Upper lobe of left lung (tissue), 6 donors: Measurements from ENCODE around the gene PHF2. TPM values are rescaled to one million over a fixed set of nuclear protein-coding genes. Genes with fewer than 3 reads are reported as not detected.

Source experiments
- ATAC-seq, 2 donors: fragments of 200-7000 bp; cut with Tn5 transposase; one replicate each; pipeline ENCODE4 v1.9.1; 2022; ENCODE audit warnings: mild to moderate bottlenecking in 2 of 2, moderate library complexity in 2 of 2; ENCODE audit not compliant: low FRiP score in 2 of 2
- DNase-seq, 2 donors: peaks; one replicate each; pipeline ENCODE4 v3.0.0-alpha.2; 2019 to 2020
- H3K27ac ChIP-seq, 4 donors: fragments of 200-600 bp; sonication (generic); one replicate each; pipeline ENCODE4 v1.5.1; 2016 to 2019
- H3K27me3 ChIP-seq, 4 donors: fragments of 200-600 bp; sonication (generic); one replicate each; pipeline ENCODE4 v1.5.1; 2017 to 2019
- H3K36me3 ChIP-seq, 4 donors: fragments of 200-600 bp; sonication (generic); one replicate each; pipeline ENCODE4 v1.5.1; 2016 to 2019
- H3K4me1 ChIP-seq, 4 donors: fragments of 200-600 bp; sonication (generic); one replicate each; pipeline ENCODE4 v1.5.1; 2018 to 2019
- H3K4me3 ChIP-seq, 4 donors: fragments of 200-600 bp; sonication (generic); one replicate each; pipeline ENCODE4 v1.5.1; 2017 to 2019; ENCODE audit warnings: mild to moderate bottlenecking in 2 of 4, moderate library complexity in 1 of 4
- H3K9me3 ChIP-seq, 4 donors: fragments of 200-600 bp; sonication (generic); one replicate each; pipeline ENCODE4 v1.5.1; 2018 to 2019
- CTCF ChIP-seq, 6 experiments: fragments of 450-650 bp in 4 of 6; fragments of 200-600 bp in 2 of 6; sonication (generic) in 2 of 6; IDR thresholded peaks; one replicate each; pipeline ENCODE4 v1.5.1; 2016 to 2019; ENCODE audit warnings: antibody characterized with exemption in 6 of 6
- EP300 ChIP-seq, 4 donors: sonication (generic); formaldehyde crosslinking; IDR thresholded peaks; one replicate each; pipeline ENCODE4 v1.5.1; 2017; ENCODE audit warnings: antibody characterized with exemption in 4 of 4, control low read depth in 2 of 4
- POLR2A ChIP-seq, 4 donors: fragments of 450-650 bp; IDR thresholded peaks; one replicate each; pipeline ENCODE4 v1.5.1; 2016 to 2017; ENCODE audit warnings: antibody characterized with exemption in 4 of 4, mild to moderate bottlenecking in 2 of 4
- POLR2AphosphoS5 ChIP-seq, 2 donors: sonication (generic); formaldehyde crosslinking; IDR thresholded peaks; one replicate each; pipeline ENCODE4 v1.5.1; 2017; ENCODE audit warnings: antibody characterized with exemption in 2 of 2
- WGBS, 2 donors: methylation state at CpG; one replicate each; pipeline ENCODE4 v1.1.5; 2017 to 2018; 5-methylcytosine and 5-hydroxymethylcytosine counted together
- total RNA-seq, 6 donors: library from RNA; depleted of rRNA in 4 of 6; stranded (reverse); fragments of >200 nt in 4 of 6; gene quantifications; one replicate each; pipeline versions ENCODE4 v1.1.0 to v1.2.1, GENCODE V29; 2016 to 2021
- donor health status: DM: no; HTN: no; CAD: no; lungs with moderate emphysema.
- donor health status: DM: no; HTN: yes; CAD: no; lungs with severe emphysema.

Gene PHF2
- total RNA-seq, 6 donors from 2014 or later = 33.6 to 41.7 (median 37.9) TPM

DNA sequence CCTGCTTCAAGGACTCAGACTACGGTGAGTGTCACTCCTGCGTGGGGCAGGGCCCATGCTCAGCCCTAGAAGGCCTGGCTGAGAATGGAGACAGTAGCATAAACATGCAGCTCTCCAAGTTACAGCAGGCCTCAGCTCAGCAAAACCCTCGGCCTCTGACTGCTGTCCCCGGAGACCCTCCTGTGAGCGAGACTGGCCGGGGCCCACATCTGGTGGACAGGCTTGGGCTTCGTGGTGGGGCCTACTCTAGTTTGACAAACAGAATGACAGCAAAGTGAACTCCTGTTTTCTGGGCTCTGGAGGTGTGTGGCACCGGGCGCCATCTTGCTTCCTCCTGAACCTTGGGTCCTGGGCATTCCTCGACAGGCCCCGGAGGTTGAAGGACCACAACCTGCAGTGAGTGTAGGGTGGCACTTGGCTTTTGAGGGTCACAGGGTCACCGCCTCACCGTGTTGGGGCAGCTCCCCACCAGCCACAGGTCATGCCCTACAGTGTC lies 97.5 kb downstream of the PHF2 start:
- Histone ChIP-seq H3K36me3 (peaks cover 0 to 60% (median 52%) of the 10 kb centered on the region in 4 donors), H3K4me1 (no peaks in the 10 kb centered on the region), H3K27me3 (no peaks in the 10 kb centered on the region), H3K4me3 (no peak overlapping the region), H3K9me3 (no peaks in the 10 kb centered on the region), H3K27ac (no peak overlapping the region)
- DNase-seq (no peak), ATAC-seq (no peak)
- TF ChIP-seq CTCF (IDR thresholded peaks at IDR 0.05) = no peak
- TF ChIP-seq EP300 (IDR thresholded peaks at IDR 0.05) = no peak
- no peak for TF ChIP-seq POLR2AphosphoS5 (IDR thresholded peaks at IDR 0.05)
- no peak for TF ChIP-seq POLR2A (IDR thresholded peaks at IDR 0.05)
- 88 to 93% methylated on average over 2 to 13 of the region's 13 CpGs for WGBS, 2 donors

- WGBS, 2 donors = 94 to 95% methylated on average over 13 to 14 of the region's 14 CpGs
- no peaks in the 10 kb centered on the region for H3K4me1 ChIP-seq
- H3K27ac ChIP-seq = no peak overlapping the region
- no peaks in the 10 kb centered on the region for H3K27me3 ChIP-seq
- H3K36me3 ChIP-seq = peaks cover 0 to 60% (median 52%) of the 10 kb centered on the region in 4 donors
- no peak for TF ChIP-seq POLR2AphosphoS5 (IDR thresholded peaks at IDR 0.05)
- no peak for TF ChIP-seq CTCF (IDR thresholded peaks at IDR 0.05)
- TF ChIP-seq POLR2A (IDR thresholded peaks at IDR 0.05) = no peak
- no peak for TF ChIP-seq EP300 (IDR thresholded peaks at IDR 0.05)
- no peak for ATAC-seq
- DNase-seq = no peak
- no peak overlapping the region for H3K4me3 ChIP-seq
- no peaks in the 10 kb centered on the region for H3K9me3 ChIP-seq
Measured at GRCh38 chr9:93674580-93675335, 98.4 kb downstream of the PHF2 start.

DNA sequence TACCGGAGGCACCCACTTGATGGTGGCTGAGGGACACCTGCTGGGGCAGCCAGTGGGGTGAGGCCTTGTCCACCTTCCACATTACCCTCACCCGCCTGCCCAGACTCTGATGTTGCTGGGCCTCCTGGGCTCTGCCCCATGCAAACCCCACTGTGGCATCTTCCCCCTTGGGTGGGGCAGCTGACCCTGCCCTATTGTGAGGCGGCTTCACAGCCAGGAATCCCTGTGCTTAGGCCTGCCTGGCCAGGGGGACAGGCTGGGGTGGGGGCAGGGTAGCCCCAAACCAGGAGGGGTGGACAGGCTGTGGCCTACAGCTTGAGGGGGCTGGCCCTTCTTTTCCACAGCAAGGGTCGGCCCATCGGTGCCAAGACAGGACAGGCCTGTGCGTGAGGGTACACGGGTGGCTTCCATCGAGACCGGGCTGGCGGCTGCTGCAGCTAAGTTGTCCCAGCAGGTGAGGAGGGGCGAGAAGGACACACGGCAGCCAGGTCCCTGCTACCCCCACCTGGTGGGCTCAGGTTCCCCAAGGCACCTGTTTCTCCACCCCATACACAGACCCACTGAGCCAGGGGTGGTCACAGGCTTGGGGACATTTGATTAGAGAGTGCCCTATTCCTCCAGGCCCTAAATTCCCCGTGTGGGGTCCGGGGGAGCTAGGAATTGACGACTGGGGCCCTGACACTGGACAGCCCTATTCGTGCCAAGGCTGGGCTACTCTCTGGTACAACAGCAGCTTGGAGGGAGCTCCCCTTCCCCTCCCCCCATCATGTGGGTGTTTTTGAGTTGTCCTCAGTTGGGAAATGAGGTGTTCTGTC lies 99.2 kb downstream of the PHF2 start:
- Histone ChIP-seq H3K4me3 (no peak overlapping the region), H3K4me1 (no peaks in the 10 kb centered on the region), H3K9me3 (no peaks in the 10 kb centered on the region), H3K27ac (no peak overlapping the region), H3K27me3 (no peaks in the 10 kb centered on the region), H3K36me3 (peaks cover 0 to 60% (median 52%) of the 10 kb centered on the region in 4 donors)
- TF ChIP-seq POLR2AphosphoS5 (IDR thresholded peaks at IDR 0.05) = no peak
- no peak for TF ChIP-seq CTCF (IDR thresholded peaks at IDR 0.05)
- DNase-seq (peak in 1 of 2 donors; percentile 20), ATAC-seq (no peak)
- 88 to 98% methylated on average over 5 to 15 of the region's 16 CpGs for WGBS, 2 donors

- 94 to 99% methylated on average over 6 to 18 of the region's 23 CpGs for WGBS, 2 donors
- peak; percentile 19 to 80 for DNase-seq
- H3K4me1 ChIP-seq = no peaks in the 10 kb centered on the region
- no peaks in the 10 kb centered on the region for H3K27me3 ChIP-seq
- no peak for ATAC-seq
- H3K36me3 ChIP-seq = peaks cover 0 to 60% (median 52%) of the 10 kb centered on the region in 4 donors
- H3K27ac ChIP-seq = no peak overlapping the region
- H3K9me3 ChIP-seq = no peaks in the 10 kb centered on the region
- no peak overlapping the region for H3K4me3 ChIP-seq
- no peak for TF ChIP-seq CTCF (IDR thresholded peaks at IDR 0.05)
- no peak for TF ChIP-seq EP300 (IDR thresholded peaks at IDR 0.05)
- TF ChIP-seq POLR2AphosphoS5 (IDR thresholded peaks at IDR 0.05) = no peak
- no peak for TF ChIP-seq POLR2A (IDR thresholded peaks at IDR 0.05)
Measured at GRCh38 chr9:93676310-93677047, 100.1 kb downstream of the PHF2 start.
